ENCODE results near the gene STAMBP.
"Not testable (repeated sequence)": the region's sequence is repeated elsewhere in the genome, so short reads cannot be mapped to it uniquely, and the experiment has no call there.

STAMBP gene

GRCh38 chr2:73902284-73902683 is 73.5 kb downstream of the STAMBP start:
- H3K4me3 ChIP-seq (ENCODE audit: low read length), result no peak overlapping the region
- no peaks in the 10 kb centered on the region for H3K9me3 ChIP-seq (ENCODE audit: control insufficient read depth, low read depth, low read length)
- no peak overlapping the region for H3K9ac ChIP-seq (ENCODE audit: low read length)
- H3K36me3 ChIP-seq (ENCODE audit: control insufficient read depth, low read depth, low read length), result no peaks in the 10 kb centered on the region
- no peaks in the 10 kb centered on the region for H3K4me1 ChIP-seq (ENCODE audit: control insufficient read depth, low read depth, low read length)
- peaks cover 3% of the 10 kb centered on the region for H3K27me3 ChIP-seq (ENCODE audit: control insufficient read depth, insufficient read depth, low read length)
- no peak overlapping the region for H3K27ac ChIP-seq (ENCODE audit: low read length)

GRCh38 chr2:73903313-73903712 is 74.6 kb downstream of the STAMBP start:
- Histone ChIP-seq H3K4me3 (ENCODE audit: low read length) (no peak overlapping the region), H3K27me3 (ENCODE audit: control insufficient read depth, insufficient read depth, low read length) (peaks cover 3% of the 10 kb centered on the region), H3K27ac (ENCODE audit: low read length) (no peak overlapping the region), H3K9ac (ENCODE audit: low read length) (no peak overlapping the region), H3K36me3 (ENCODE audit: control insufficient read depth, low read depth, low read length) (no peaks in the 10 kb centered on the region), H3K9me3 (ENCODE audit: control insufficient read depth, low read depth, low read length) (no peaks in the 10 kb centered on the region), H3K4me1 (ENCODE audit: control insufficient read depth, low read depth, low read length) (no peaks in the 10 kb centered on the region)

- H3K4me1 ChIP-seq (ENCODE audit: control insufficient read depth, low read depth, low read length); H3K27me3 ChIP-seq (ENCODE audit: control insufficient read depth, insufficient read depth, low read length); H3K36me3 ChIP-seq (ENCODE audit: control insufficient read depth, low read depth, low read length); H3K4me3 ChIP-seq (ENCODE audit: low read length); H3K9me3 ChIP-seq (ENCODE audit: control insufficient read depth, low read depth, low read length); H3K9ac ChIP-seq (ENCODE audit: low read length); H3K27ac ChIP-seq (ENCODE audit: low read length): not testable (repeated sequence)
Measured at GRCh38 chr2:73903949-73904613, 75.3 kb downstream of the STAMBP start.

GRCh38 chr2:73904952-73905351 is 76.2 kb downstream of the STAMBP start:
- Histone ChIP-seq H3K4me1 (ENCODE audit: control insufficient read depth, low read depth, low read length) (no peaks in the 10 kb centered on the region), H3K27ac (ENCODE audit: low read length) (no peak overlapping the region), H3K36me3 (ENCODE audit: control insufficient read depth, low read depth, low read length) (no peaks in the 10 kb centered on the region), H3K9me3 (ENCODE audit: control insufficient read depth, low read depth, low read length) (no peaks in the 10 kb centered on the region), H3K9ac (ENCODE audit: low read length) (no peak overlapping the region), H3K27me3 (ENCODE audit: control insufficient read depth, insufficient read depth, low read length) (peaks cover 3% of the 10 kb centered on the region), H3K4me3 (ENCODE audit: low read length) (no peak overlapping the region)

GRCh38 chr2:73906847-73907505 is 78.2 kb downstream of the STAMBP start:
- Histone ChIP-seq H3K27me3 (ENCODE audit: control insufficient read depth, insufficient read depth, low read length) (peaks cover 3% of the 10 kb centered on the region), H3K36me3 (ENCODE audit: control insufficient read depth, low read depth, low read length) (no peaks in the 10 kb centered on the region), H3K9ac (ENCODE audit: low read length) (no peak overlapping the region), H3K4me3 (ENCODE audit: low read length) (no peak overlapping the region), H3K9me3 (ENCODE audit: control insufficient read depth, low read depth, low read length) (no peaks in the 10 kb centered on the region), H3K27ac (ENCODE audit: low read length) (no peak overlapping the region), H3K4me1 (ENCODE audit: control insufficient read depth, low read depth, low read length) (no peaks in the 10 kb centered on the region)

- Histone ChIP-seq H3K36me3 (ENCODE audit: control insufficient read depth, low read depth, low read length) (no peaks in the 10 kb centered on the region), H3K9me3 (ENCODE audit: control insufficient read depth, low read depth, low read length) (no peaks in the 10 kb centered on the region), H3K27me3 (ENCODE audit: control insufficient read depth, insufficient read depth, low read length) (no peaks in the 10 kb centered on the region), H3K4me3 (ENCODE audit: low read length) (no peak overlapping the region), H3K27ac (ENCODE audit: low read length) (no peak overlapping the region), H3K9ac (ENCODE audit: low read length) (no peak overlapping the region), H3K4me1 (ENCODE audit: control insufficient read depth, low read depth, low read length) (no peaks in the 10 kb centered on the region)
Measured at GRCh38 chr2:73907840-73908452, 79.2 kb downstream of the STAMBP start.

GRCh38 chr2:73908689-73909652 is 80.2 kb downstream of the STAMBP start:
- H3K27me3 ChIP-seq (ENCODE audit: control insufficient read depth, insufficient read depth, low read length), result no peaks in the 10 kb centered on the region
- H3K9ac ChIP-seq (ENCODE audit: low read length), result no peak overlapping the region
- no peaks in the 10 kb centered on the region for H3K36me3 ChIP-seq (ENCODE audit: control insufficient read depth, low read depth, low read length)
- no peak overlapping the region for H3K27ac ChIP-seq (ENCODE audit: low read length)
- H3K9me3 ChIP-seq (ENCODE audit: control insufficient read depth, low read depth, low read length), result no peaks in the 10 kb centered on the region
- no peaks in the 10 kb centered on the region for H3K4me1 ChIP-seq (ENCODE audit: control insufficient read depth, low read depth, low read length)
- H3K4me3 ChIP-seq (ENCODE audit: low read length), result no peak overlapping the region

- Histone ChIP-seq H3K36me3 (ENCODE audit: control insufficient read depth, low read depth, low read length) (no peaks in the 10 kb centered on the region), H3K9me3 (ENCODE audit: control insufficient read depth, low read depth, low read length) (no peaks in the 10 kb centered on the region), H3K27ac (ENCODE audit: low read length) (no peak overlapping the region), H3K4me3 (ENCODE audit: low read length) (no peak overlapping the region), H3K4me1 (ENCODE audit: control insufficient read depth, low read depth, low read length) (no peaks in the 10 kb centered on the region), H3K27me3 (ENCODE audit: control insufficient read depth, insufficient read depth, low read length) (no peaks in the 10 kb centered on the region), H3K9ac (ENCODE audit: low read length) (no peak overlapping the region)
Measured at GRCh38 chr2:73910873-73911547, 82.2 kb downstream of the STAMBP start.

GRCh38 chr2:73911548-73912208 is 82.9 kb downstream of the STAMBP start:
- Histone ChIP-seq H3K36me3 (ENCODE audit: control insufficient read depth, low read depth, low read length) (no peaks in the 10 kb centered on the region), H3K4me1 (ENCODE audit: control insufficient read depth, low read depth, low read length) (no peaks in the 10 kb centered on the region), H3K4me3 (ENCODE audit: low read length) (no peak overlapping the region), H3K9ac (ENCODE audit: low read length) (no peak overlapping the region), H3K27me3 (ENCODE audit: control insufficient read depth, insufficient read depth, low read length) (no peaks in the 10 kb centered on the region), H3K27ac (ENCODE audit: low read length) (no peak overlapping the region), H3K9me3 (ENCODE audit: control insufficient read depth, low read depth, low read length) (no peaks in the 10 kb centered on the region)

GRCh38 chr2:73913414-73914054 is 84.8 kb downstream of the STAMBP start:
- Histone ChIP-seq H3K4me1 (ENCODE audit: control insufficient read depth, low read depth, low read length) (no peaks in the 10 kb centered on the region), H3K4me3 (ENCODE audit: low read length) (no peak overlapping the region), H3K9ac (ENCODE audit: low read length) (no peak overlapping the region), H3K9me3 (ENCODE audit: control insufficient read depth, low read depth, low read length) (no peaks in the 10 kb centered on the region), H3K27me3 (ENCODE audit: control insufficient read depth, insufficient read depth, low read length) (no peaks in the 10 kb centered on the region), H3K27ac (ENCODE audit: low read length) (no peak overlapping the region), H3K36me3 (ENCODE audit: control insufficient read depth, low read depth, low read length) (no peaks in the 10 kb centered on the region)
